ENCODE data around the gene FKBP15. TPM values are rescaled to one million over a fixed set of nuclear protein-coding genes. Genes with fewer than 3 reads are reported as not detected.
"Not testable (repeated sequence)": the region's sequence is repeated elsewhere in the genome, so short reads cannot be mapped to it uniquely, and the experiment has no call there.

FKBP15 gene
- total RNA-seq, 4 donors from 2014 or later, result 13.3 to 17.5 (median 14.5) TPM

GRCh38 chr9:113255438-113255837 is 34.4 kb upstream of the FKBP15 start:
- Histone ChIP-seq H3K4me3 (no peak overlapping the region), H3K36me3 (peaks cover 0 to 29% of the 10 kb centered on the region in 2 donors), H3K27ac (no peak overlapping the region), H3K4me1 (no peaks in the 10 kb centered on the region), H3K27me3 (no peaks in the 10 kb centered on the region), H3K9me3 (no peaks in the 10 kb centered on the region)
- TF ChIP-seq CTCF (IDR thresholded peaks at IDR 0.05 in 4 of 5, conservative IDR thresholded peaks at IDR 0.05 in 1 of 5) (no peak), POLR2A (IDR thresholded peaks at IDR 0.05) (no peak)
- intact Hi-C loops (cut with DNase I; ENCODE audit: low total_unique reads), result no loop called here
- in situ Hi-C loops (cut with MboI; ENCODE audit: low sequenced_read_pairs in 4 of 4), result loop anchor here in 1 of 4 donors (25.0 kb wide), 1 partner anchor 407 kb away; no protein-coding TSS in a partner anchor
- no peak for ATAC-seq
- DNase-seq, result no peak

- TF ChIP-seq POLR2A (IDR thresholded peaks at IDR 0.05), result no peak
- no peak for TF ChIP-seq CTCF (IDR thresholded peaks at IDR 0.05 in 4 of 5, conservative IDR thresholded peaks at IDR 0.05 in 1 of 5)
- Histone ChIP-seq H3K36me3 (peaks cover 0 to 24% of the 10 kb centered on the region in 2 donors), H3K27me3 (no peaks in the 10 kb centered on the region), H3K4me3 (no peak overlapping the region), H3K27ac (no peak overlapping the region), H3K4me1 (no peaks in the 10 kb centered on the region), H3K9me3 (no peaks in the 10 kb centered on the region)
- intact Hi-C loops (cut with DNase I; ENCODE audit: low total_unique reads) (no loop called here), in situ Hi-C loops (cut with MboI; ENCODE audit: low sequenced_read_pairs in 4 of 4) (loop anchor here in 1 of 4 donors (25.0 kb wide), 1 partner anchor 407 kb away; no protein-coding TSS in a partner anchor)
- ATAC-seq (no peak), DNase-seq (no peak)
Observed at GRCh38 chr9:113254991-113255390, 33.9 kb upstream of the FKBP15 start.

GRCh38 chr9:113250807-113251206 is 29.7 kb upstream of the FKBP15 start:
- in situ Hi-C loops (cut with MboI; ENCODE audit: low sequenced_read_pairs in 4 of 4) (loop anchor here in 1 of 4 donors (25.0 kb wide), 1 partner anchor 411 kb away; no protein-coding TSS in a partner anchor), intact Hi-C loops (cut with DNase I; ENCODE audit: low total_unique reads) (no loop called here)
- Histone ChIP-seq H3K4me1 (no peaks in the 10 kb centered on the region), H3K27ac (no peak overlapping the region), H3K27me3 (no peaks in the 10 kb centered on the region), H3K9me3 (no peaks in the 10 kb centered on the region), H3K36me3 (no peaks in the 10 kb centered on the region), H3K4me3 (no peak overlapping the region)
- no peak for TF ChIP-seq POLR2A (IDR thresholded peaks at IDR 0.05)
- TF ChIP-seq CTCF (IDR thresholded peaks at IDR 0.05 in 4 of 5, conservative IDR thresholded peaks at IDR 0.05 in 1 of 5), result no peak
- ATAC-seq (no peak), DNase-seq (no peak)

- in situ Hi-C loops (cut with MboI; ENCODE audit: low sequenced_read_pairs in 4 of 4), result loop anchor here in 1 of 4 donors (25.0 kb wide), 1 partner anchor 413 kb away; no protein-coding TSS in a partner anchor
- H3K27me3 ChIP-seq; H3K4me3 ChIP-seq; H3K36me3 ChIP-seq; DNase-seq; intact Hi-C loops (cut with DNase I; ENCODE audit: low total_unique reads); ATAC-seq; H3K4me1 ChIP-seq; H3K9me3 ChIP-seq; H3K27ac ChIP-seq: not testable (repeated sequence)
Observed at GRCh38 chr9:113249661-113250060, 28.6 kb upstream of the FKBP15 start.

GRCh38 chr9:113247640-113248039 is 26.6 kb upstream of the FKBP15 start:
- no peaks in the 10 kb centered on the region for H3K36me3 ChIP-seq
- TF ChIP-seq POLR2A (IDR thresholded peaks at IDR 0.05) (no peak), CTCF (IDR thresholded peaks at IDR 0.05 in 4 of 5, conservative IDR thresholded peaks at IDR 0.05 in 1 of 5) (no peak)
- H3K4me3 ChIP-seq, result no peak overlapping the region
- H3K27me3 ChIP-seq, result no peaks in the 10 kb centered on the region
- DNase-seq, result no peak
- no peaks in the 10 kb centered on the region for H3K9me3 ChIP-seq
- H3K27ac ChIP-seq, result no peak overlapping the region
- intact Hi-C loops (cut with DNase I; ENCODE audit: low total_unique reads) (no loop called here), in situ Hi-C loops (cut with MboI; ENCODE audit: low sequenced_read_pairs in 4 of 4) (no loop called here)
- H3K4me1 ChIP-seq, result no peaks in the 10 kb centered on the region
- ATAC-seq, result no peak
